Activated naive CD4-positive, alpha-beta T cell treated with anti-CD3 and anti-CD28 coated beads, Interleukin-2, amount 10 ng/mL, durations not matched to agents 7 days and 5 days (primary cell): ENCODE data around the gene DST.
A peak's percentile ranks its signal among the peaks of the same experiment; 100 is the strongest.

ENCODE experiments used
- CTCF ChIA-PET: fragments of 350-600 bp; sonication (Branson Sonifier 250); formaldehyde crosslinking; loops from one replicate; lab custom pipeline; 2021; ENCODE audit warnings: antibody characterized with exemption; lab: Charles Lee
- DNase-seq: peaks from one replicate; pipeline ENCODE4 v3.0.0-alpha.2; 2020
- H3K27ac Mint-ChIP-seq: one replicate; pipeline ENCODE4 v1.8.0; 2021; ENCODE audit warnings: mild to moderate bottlenecking, moderate library complexity, mixed read lengths
- H3K27me3 Mint-ChIP-seq: one replicate; pipeline ENCODE4 v1.8.0; 2021; ENCODE audit warnings: mild to moderate bottlenecking, mixed read lengths
- H3K36me3 Mint-ChIP-seq: one replicate; pipeline ENCODE4 v1.8.0; 2021; ENCODE audit warnings: mixed read lengths
- H3K4me1 Mint-ChIP-seq: one replicate; pipeline ENCODE4 v1.8.0; 2021; ENCODE audit warnings: mixed read lengths
- H3K4me3 Mint-ChIP-seq: one replicate; pipeline ENCODE4 v1.8.0; 2021; ENCODE audit warnings: mild to moderate bottlenecking, moderate library complexity, mixed read lengths
- H3K9me3 Mint-ChIP-seq: one replicate; pipeline ENCODE4 v1.8.0; 2021; ENCODE audit warnings: mixed read lengths

The DST gene

GRCh38 chr6:56556751-56557540 lies 85.7 kb downstream of the DST start:
- Mint-ChIP-seq H3K4me1 (no peaks in the 10 kb centered on the region), H3K36me3 (no peaks in the 10 kb centered on the region), H3K27me3 (no peaks in the 10 kb centered on the region), H3K4me3 (no peak overlapping the region), H3K27ac (no peak overlapping the region), H3K9me3 (no peaks in the 10 kb centered on the region)
- CTCF ChIA-PET, result no interaction called here
- no peak for DNase-seq

- H3K9me3 Mint-ChIP-seq, result no peaks in the 10 kb centered on the region
- no peaks in the 10 kb centered on the region for H3K27me3 Mint-ChIP-seq
- CTCF ChIA-PET, result no interaction called here
- no peak overlapping the region for H3K27ac Mint-ChIP-seq
- no peaks in the 10 kb centered on the region for H3K36me3 Mint-ChIP-seq
- H3K4me3 Mint-ChIP-seq, result no peak overlapping the region
- no peak for DNase-seq
- H3K4me1 Mint-ChIP-seq, result no peaks in the 10 kb centered on the region
Observed at GRCh38 chr6:56555438-56555872, 87.2 kb downstream of the DST start.

DNA sequence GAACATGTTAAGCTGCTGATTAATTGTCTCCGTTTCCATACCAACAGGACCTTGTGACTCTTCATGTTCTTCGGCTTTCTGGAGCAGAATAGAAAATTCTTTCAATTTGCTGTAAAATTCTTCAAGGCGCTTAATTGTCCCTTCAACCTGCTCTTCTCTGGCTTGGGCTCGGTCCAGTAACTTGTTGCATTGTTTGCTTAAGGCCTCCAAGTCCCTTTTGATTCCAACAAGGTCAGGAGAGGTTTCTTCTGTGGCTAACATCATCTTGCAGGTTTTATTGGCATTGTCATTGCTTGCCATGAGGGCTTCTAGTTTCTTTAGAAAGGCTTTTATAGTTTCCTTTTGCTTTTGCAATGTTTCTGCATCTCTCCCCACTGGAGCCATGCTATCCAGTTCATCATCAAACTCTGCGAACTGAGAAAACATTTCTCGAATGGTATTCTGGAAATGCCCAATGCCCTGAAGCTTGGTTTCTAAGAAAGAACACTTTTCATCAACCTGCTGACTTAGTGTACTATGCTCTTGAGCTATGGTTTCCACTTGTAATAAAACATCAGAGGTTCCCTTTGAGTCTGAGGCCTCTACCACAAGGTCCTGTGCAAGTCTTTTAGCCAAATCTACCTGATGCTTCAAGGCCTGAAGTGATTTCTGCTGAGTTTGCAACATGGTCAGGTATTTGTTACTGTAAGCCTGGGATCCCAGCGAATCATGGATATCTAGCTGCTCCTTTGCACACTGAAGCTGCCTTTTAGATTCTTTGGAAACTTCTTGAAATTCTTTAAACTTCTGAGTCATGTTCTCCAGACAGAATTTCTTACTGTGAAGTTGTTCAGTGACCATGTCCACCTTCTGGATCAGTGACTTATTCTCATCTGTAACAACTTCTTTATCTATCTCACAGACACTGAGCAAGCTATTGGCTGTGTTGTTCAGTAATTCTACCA lies 90.2 kb downstream of the DST start:
- DNase-seq, result no peak
- no peak overlapping the region for H3K4me3 Mint-ChIP-seq
- CTCF ChIA-PET, result interaction anchor here (1.4 kb wide), 1 partner anchor 17 kb away, joined by 4 read pairs; no protein-coding TSS in a partner anchor

GRCh38 chr6:56551409-56552120 lies 91.1 kb downstream of the DST start:
- Mint-ChIP-seq H3K27me3 (no peaks in the 10 kb centered on the region), H3K36me3 (no peaks in the 10 kb centered on the region), H3K9me3 (no peaks in the 10 kb centered on the region), H3K27ac (no peak overlapping the region), H3K4me1 (no peaks in the 10 kb centered on the region), H3K4me3 (no peak overlapping the region)
- CTCF ChIA-PET, result no interaction called here
- DNase-seq, result no peak

More for the DNA sequence above, 90.2 kb downstream of the DST start:
- Mint-ChIP-seq H3K9me3 (no peaks in the 10 kb centered on the region), H3K27ac (no peak overlapping the region), H3K36me3 (no peaks in the 10 kb centered on the region), H3K27me3 (no peaks in the 10 kb centered on the region), H3K4me1 (no peaks in the 10 kb centered on the region)

GRCh38 chr6:56550301-56550700 lies 92.4 kb downstream of the DST start:
- Mint-ChIP-seq H3K9me3 (no peaks in the 10 kb centered on the region), H3K36me3 (no peaks in the 10 kb centered on the region), H3K4me1 (no peaks in the 10 kb centered on the region), H3K4me3 (no peak overlapping the region), H3K27ac (no peak overlapping the region), H3K27me3 (no peaks in the 10 kb centered on the region)
- CTCF ChIA-PET, result interaction anchor here (1.5 kb wide), 1 partner anchor 20 kb away, joined by 4 read pairs; no protein-coding TSS in a partner anchor
- no peak for DNase-seq

- no peak for DNase-seq
- no peaks in the 10 kb centered on the region for H3K36me3 Mint-ChIP-seq
- no peaks in the 10 kb centered on the region for H3K4me1 Mint-ChIP-seq
- H3K27ac Mint-ChIP-seq, result no peak overlapping the region
- CTCF ChIA-PET, result interaction anchor here (2.1 kb wide), 1 partner anchor 21 kb away, joined by 5 read pairs; no protein-coding TSS in a partner anchor
- H3K9me3 Mint-ChIP-seq, result no peaks in the 10 kb centered on the region
- no peak overlapping the region for H3K4me3 Mint-ChIP-seq
- H3K27me3 Mint-ChIP-seq, result peaks cover 3% of the 10 kb centered on the region
Observed at GRCh38 chr6:56549014-56549413, 93.7 kb downstream of the DST start.

- CTCF ChIA-PET, result interaction anchor here (2.1 kb wide), 1 partner anchor 23 kb away, joined by 5 read pairs; no protein-coding TSS in a partner anchor
- Mint-ChIP-seq H3K27me3 (peaks cover 3% of the 10 kb centered on the region), H3K27ac (no peak overlapping the region), H3K9me3 (no peaks in the 10 kb centered on the region), H3K36me3 (no peaks in the 10 kb centered on the region), H3K4me1 (no peaks in the 10 kb centered on the region), H3K4me3 (no peak overlapping the region)
- DNase-seq, result no peak
Observed at GRCh38 chr6:56547687-56548086, 95.0 kb downstream of the DST start.

DNA sequence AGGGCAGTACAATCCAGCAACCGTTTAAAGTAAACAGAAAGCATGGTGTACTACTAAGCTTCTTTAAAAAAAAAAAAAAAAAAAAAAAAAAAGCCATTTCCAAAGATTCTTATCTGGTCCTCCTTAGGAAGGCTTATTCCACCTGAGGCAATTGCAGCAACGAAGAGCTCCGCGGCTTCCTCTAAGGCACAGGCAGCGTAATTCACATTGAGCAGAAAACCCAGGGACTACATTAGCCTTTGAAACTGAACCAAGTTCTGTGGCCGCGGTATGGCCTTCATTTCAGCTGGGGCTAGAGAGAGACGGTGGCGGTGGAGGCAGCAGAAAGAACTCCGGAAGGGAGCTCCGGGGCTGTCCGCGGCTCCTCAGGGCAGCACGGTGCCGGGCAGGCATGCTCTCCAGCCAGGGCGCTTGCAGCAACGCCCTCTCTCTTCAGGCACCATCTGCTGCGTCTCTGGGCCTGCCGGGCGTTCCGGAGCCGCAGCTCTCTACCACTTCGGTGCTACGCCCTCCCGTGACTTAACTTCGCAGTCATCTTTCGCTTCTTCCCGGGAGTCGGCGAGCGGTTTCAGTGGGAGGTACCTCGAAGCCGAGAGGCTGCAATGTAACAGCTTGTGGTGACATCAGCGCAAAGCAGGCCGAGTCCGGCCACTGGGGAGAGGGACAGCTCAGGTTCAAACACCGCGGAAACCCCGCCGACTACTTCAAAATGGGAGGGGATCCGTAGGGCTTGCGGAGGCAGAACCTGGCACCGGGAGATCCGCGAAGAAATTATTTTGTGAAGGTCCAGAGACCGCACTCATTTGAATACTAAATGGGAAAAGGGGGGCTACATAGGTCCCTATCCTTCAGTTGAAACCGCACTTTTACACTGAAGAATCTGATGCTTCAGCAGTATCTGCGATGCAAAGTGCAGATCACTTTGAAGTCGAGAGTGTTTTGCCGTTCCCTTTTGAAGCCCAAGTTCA lies 100.0 kb downstream of the DST start:
- Mint-ChIP-seq H3K4me1 (no peaks in the 10 kb centered on the region), H3K9me3 (no peaks in the 10 kb centered on the region), H3K36me3 (no peaks in the 10 kb centered on the region), H3K27me3 (peaks cover 3% of the 10 kb centered on the region), H3K4me3 (no peak overlapping the region), H3K27ac (no peak overlapping the region)
- DNase-seq, result peak; percentile 75
- CTCF ChIA-PET, result interaction anchor here (0.6 to 2.4 kb wide), 5 partner anchors 28 to 580 kb away, joined by 3 to 10 read pairs (median 7); no protein-coding TSS in a partner anchor

DNA sequence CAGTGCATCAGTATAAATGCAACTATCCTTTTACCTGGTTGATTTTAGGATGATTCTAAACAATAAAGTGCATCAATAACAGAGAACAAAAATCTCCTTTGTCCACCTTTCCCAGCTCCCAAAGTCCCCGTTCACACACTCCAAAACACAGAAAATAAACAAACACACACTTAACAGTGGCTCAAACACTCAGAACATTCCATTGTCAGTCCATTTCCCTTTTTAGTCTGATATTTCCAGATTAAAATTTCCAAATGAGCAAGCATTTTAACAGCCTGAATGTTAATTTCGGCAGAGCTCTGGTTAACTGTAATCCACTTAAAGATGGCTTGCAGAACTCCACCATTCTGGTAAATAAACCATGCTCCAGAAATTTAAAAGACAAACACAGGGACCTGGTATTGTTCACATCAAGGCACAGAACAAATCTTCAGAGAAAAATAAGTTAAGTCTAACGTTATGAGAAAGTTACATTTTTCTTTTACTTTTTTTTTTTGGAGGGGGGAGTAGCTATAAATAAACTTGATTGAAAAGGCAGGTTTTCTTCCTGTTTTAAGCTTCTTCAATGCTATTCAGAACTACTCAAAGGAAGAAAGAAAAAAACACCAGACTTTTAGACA lies 100.8 kb downstream of the DST start:
- Mint-ChIP-seq H3K4me1 (no peaks in the 10 kb centered on the region), H3K36me3 (no peaks in the 10 kb centered on the region), H3K9me3 (no peaks in the 10 kb centered on the region), H3K27ac (no peak overlapping the region), H3K4me3 (no peak overlapping the region), H3K27me3 (peaks cover 3% of the 10 kb centered on the region)
- CTCF ChIA-PET, result interaction anchor here (0.6 to 2.4 kb wide), 4 partner anchors 29 to 579 kb away, joined by 3 to 10 read pairs (median 8); no protein-coding TSS in a partner anchor
- DNase-seq, result no peak

DNA sequence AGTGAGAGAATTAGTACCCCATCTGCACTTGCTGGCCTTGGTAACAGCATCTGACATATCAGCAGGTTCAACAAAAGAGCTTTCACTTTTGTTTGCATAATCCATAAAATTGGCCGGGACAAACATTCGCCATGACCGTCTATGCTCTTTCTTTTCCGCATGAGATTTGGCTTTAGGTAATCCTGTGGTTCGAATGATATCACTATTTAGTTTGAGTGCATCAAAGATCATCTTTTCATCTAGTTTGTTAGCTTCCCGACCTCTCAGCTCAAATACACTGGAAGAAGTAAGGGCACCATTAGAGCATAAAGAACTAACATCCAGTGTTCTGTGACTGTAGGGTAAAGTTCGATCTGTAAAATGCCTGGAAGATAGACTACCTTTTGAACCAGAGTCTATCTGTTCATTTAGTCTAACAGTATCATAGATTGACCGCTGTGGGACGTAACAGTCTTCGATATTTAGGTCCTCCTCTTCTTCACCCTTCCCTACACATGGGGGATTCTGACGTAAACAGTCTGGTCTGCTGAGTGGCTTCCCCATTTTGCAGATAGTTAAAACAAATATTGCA lies 101.6 kb downstream of the DST start:
- Mint-ChIP-seq H3K27me3 (peaks cover 3% of the 10 kb centered on the region), H3K9me3 (no peaks in the 10 kb centered on the region), H3K4me3 (no peak overlapping the region), H3K4me1 (no peaks in the 10 kb centered on the region), H3K27ac (no peak overlapping the region), H3K36me3 (no peaks in the 10 kb centered on the region)
- CTCF ChIA-PET, result interaction anchor here (0.9 to 2.4 kb wide), 3 partner anchors 30 to 53 kb away, joined by 3 to 10 read pairs (median 7); no protein-coding TSS in a partner anchor
- DNase-seq, result no peak

- CTCF ChIA-PET, result interaction anchor here (0.9 kb wide), 1 partner anchor 54 kb away, joined by 3 read pairs; no protein-coding TSS in a partner anchor
- no peak for DNase-seq
- H3K9me3 Mint-ChIP-seq, result no peaks in the 10 kb centered on the region
- no peak overlapping the region for H3K4me3 Mint-ChIP-seq
- peaks cover 3% of the 10 kb centered on the region for H3K27me3 Mint-ChIP-seq
- H3K4me1 Mint-ChIP-seq, result no peaks in the 10 kb centered on the region
- no peak overlapping the region for H3K27ac Mint-ChIP-seq
- H3K36me3 Mint-ChIP-seq, result no peaks in the 10 kb centered on the region
Observed at GRCh38 chr6:56540232-56541029, 102.3 kb downstream of the DST start.
